Keratinocyte (primary cell): ENCODE measurements around the gene PALM3. TPM values are rescaled to one million over a fixed set of nuclear protein-coding genes. Genes with fewer than 3 reads are reported as not detected.

Experiments
- DNase-seq: peaks from one replicate; pipeline ENCODE4 v3.0.0-alpha.2; 2011; ENCODE audit warnings: low read depth, missing footprints, low spot score
- FAIRE-seq: peaks from 2 replicates; lab custom pipeline; 2011; peaks lifted over from hg19 to GRCh38; lab: Jason Lieb, UNC
- H2AFZ ChIP-seq: 2 replicates; pipeline ENCODE4 v1.6.0; 2012; ENCODE audit warnings: low read length, control low read depth, inconsistent platforms; ENCODE audit not compliant: control insufficient read depth
- H3K27ac ChIP-seq: 2 replicates; pipeline ENCODE4 v1.5.1; 2011; ENCODE audit warnings: low read length; ENCODE audit not compliant: control insufficient read depth, insufficient read depth
- H3K27me3 ChIP-seq: 3 replicates; pipeline ENCODE4 v1.6.0; 2011; ENCODE audit warnings: low read length; ENCODE audit not compliant: control insufficient read depth, insufficient read depth; ENCODE audit errors: extremely low read depth
- H3K36me3 ChIP-seq, 2 experiments: 2 replicates in 1 of 2; 3 replicates in 1 of 2; pipeline ENCODE4 v1.5.1; 2011; ENCODE audit warnings: low read length in 2 of 2, mild to moderate bottlenecking in 1 of 2; ENCODE audit not compliant: control insufficient read depth in 2 of 2, insufficient read depth in 2 of 2; ENCODE audit errors: extremely low read depth in 1 of 2
- H3K4me1 ChIP-seq: 3 replicates; pipeline ENCODE4 v1.5.1; 2011; ENCODE audit warnings: low read length; ENCODE audit not compliant: control insufficient read depth, insufficient read depth; ENCODE audit errors: extremely low read depth
- H3K4me2 ChIP-seq: 3 replicates; pipeline ENCODE4 v1.6.0; 2011; ENCODE audit warnings: low read depth, low read length; ENCODE audit not compliant: control insufficient read depth, insufficient read depth; ENCODE audit errors: extremely low read depth
- H3K4me3 ChIP-seq, 3 experiments: fragments of 200-600 bp in 1 of 3; sonication (generic) in 1 of 3; 2 replicates in 2 of 3; 3 replicates in 1 of 3; pipeline ENCODE4 v1.5.1; 2011 to 2016; ENCODE audit warnings: low read length in 3 of 3, mild to moderate bottlenecking in 3 of 3, control low read depth in 2 of 3, inconsistent platforms in 1 of 3, low read depth in 1 of 3, mixed read lengths in 1 of 3, mixed run types in 1 of 3, moderate library complexity in 1 of 3; ENCODE audit not compliant: control insufficient read depth in 2 of 3, insufficient read depth in 2 of 3; ENCODE audit errors: extremely low read depth in 1 of 3
- H3K79me2 ChIP-seq: 2 replicates; pipeline ENCODE4 v1.6.0; 2012; ENCODE audit warnings: low read length; ENCODE audit not compliant: control insufficient read depth, insufficient read depth
- H3K9ac ChIP-seq: 3 replicates; pipeline ENCODE4 v1.6.0; 2011; ENCODE audit warnings: low read length; ENCODE audit not compliant: control insufficient read depth, insufficient read depth; ENCODE audit errors: extremely low read depth
- H3K9me1 ChIP-seq: 3 replicates; pipeline ENCODE4 v1.6.0; 2011; ENCODE audit warnings: low read length; ENCODE audit not compliant: control insufficient read depth, insufficient read depth; ENCODE audit errors: extremely low read depth
- H3K9me3 ChIP-seq: 2 replicates; pipeline ENCODE4 v1.5.1; 2012; ENCODE audit warnings: low read depth, low read length; ENCODE audit not compliant: control insufficient read depth
- H4K20me1 ChIP-seq: 3 replicates; pipeline ENCODE4 v1.6.0; 2011; ENCODE audit warnings: low read length; ENCODE audit not compliant: control insufficient read depth, insufficient read depth; ENCODE audit errors: extremely low read depth
- EZH2 ChIP-seq: IDR thresholded peaks from one replicate; pipeline ENCODE4 v1.6.1; 2012; ENCODE audit warnings: inconsistent platforms, mild to moderate bottlenecking, low read length, moderate library complexity
- dilution Hi-C: fragments of 300-500 bp; cut with MboI; formaldehyde crosslinking; loops from one replicate; pipeline ENCODE4 v1.7.0; 2020; ENCODE audit warnings: low sequenced_read_pairs; ENCODE audit not compliant: extremely low pct_ligation_motif_present
- polyA plus RNA-seq, 5 experiments: library from polyadenylated mRNA; depleted of rRNA in 3 of 5; stranded (reverse) in 3 of 5; stranded (forward) in 1 of 5; unstranded in 1 of 5; fragments of >200 nt; gene quantifications; 1 replicate in 1 of 5; 2 replicates in 3 of 5; 3 replicates in 1 of 5; pipeline versions ENCODE4 v1.2.1 to v1.2.3, GENCODE V29; 2011 to 2012; ENCODE audit warnings: missing spikeins in 2 of 5, low read depth in 1 of 5, low replicate concordance in 1 of 5
- TF ChIP-seq, protein P1 (sequence below), 3 experiments: IDR thresholded peaks in 1 of 3; conservative IDR thresholded peaks in 1 of 3; optimal IDR thresholded peaks in 1 of 3; 2 replicates in 2 of 3; 3 replicates in 1 of 3; pipeline versions ENCODE3 to v1.5.1; 2011; ENCODE audit warnings: low read length in 3 of 3, mild to moderate bottlenecking in 3 of 3, moderate library complexity in 2 of 3, control low read depth in 1 of 3, inconsistent platforms in 1 of 3; ENCODE audit not compliant: insufficient read depth in 2 of 3; ENCODE audit errors: extremely low read depth in 1 of 3

Gene PALM3
- polyA plus RNA-seq, 1 donor (not counting 4 experiments of a cell fraction or from before 2014, with no cell fraction given), result not detected

DNA sequence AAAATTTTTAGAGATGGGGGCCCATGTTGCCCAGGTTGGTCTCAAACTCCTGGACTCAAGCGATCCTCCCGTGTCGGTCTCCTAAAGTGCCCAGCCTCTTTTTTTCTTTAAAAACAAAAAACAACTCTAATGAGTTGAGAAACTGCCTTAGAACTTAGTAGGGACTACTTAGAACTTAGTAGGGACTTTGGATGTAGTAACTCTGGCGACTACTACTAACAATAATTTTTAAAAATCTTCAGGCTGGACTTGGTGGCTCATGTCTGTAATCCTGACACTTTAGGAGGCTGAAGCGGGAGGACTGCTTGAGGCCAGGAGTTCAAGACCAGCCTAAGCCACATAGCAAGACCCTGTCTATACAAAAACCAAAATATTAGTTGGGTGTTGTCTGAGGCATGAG, 24.2 kb upstream of the PALM3 start:
- Histone ChIP-seq H3K9me1 (no peaks in the 10 kb centered on the region), H2AFZ (no peak overlapping the region), H4K20me1 (no peaks in the 10 kb centered on the region), H3K4me3 (no peak overlapping the region), H3K9me3 (no peaks in the 10 kb centered on the region), H3K9ac (no peak overlapping the region), H3K4me2 (no peak overlapping the region), H3K27me3 (no peaks in the 10 kb centered on the region), H3K79me2 (no peaks in the 10 kb centered on the region), H3K36me3 (peaks cover 4 to 5% of the 10 kb centered on the region in 2 experiments), H3K27ac (no peak overlapping the region), H3K4me1 (peaks cover 10% of the 10 kb centered on the region)
- FAIRE-seq (no peak), DNase-seq (no peak)
- TF ChIP-seq, protein P1, sequence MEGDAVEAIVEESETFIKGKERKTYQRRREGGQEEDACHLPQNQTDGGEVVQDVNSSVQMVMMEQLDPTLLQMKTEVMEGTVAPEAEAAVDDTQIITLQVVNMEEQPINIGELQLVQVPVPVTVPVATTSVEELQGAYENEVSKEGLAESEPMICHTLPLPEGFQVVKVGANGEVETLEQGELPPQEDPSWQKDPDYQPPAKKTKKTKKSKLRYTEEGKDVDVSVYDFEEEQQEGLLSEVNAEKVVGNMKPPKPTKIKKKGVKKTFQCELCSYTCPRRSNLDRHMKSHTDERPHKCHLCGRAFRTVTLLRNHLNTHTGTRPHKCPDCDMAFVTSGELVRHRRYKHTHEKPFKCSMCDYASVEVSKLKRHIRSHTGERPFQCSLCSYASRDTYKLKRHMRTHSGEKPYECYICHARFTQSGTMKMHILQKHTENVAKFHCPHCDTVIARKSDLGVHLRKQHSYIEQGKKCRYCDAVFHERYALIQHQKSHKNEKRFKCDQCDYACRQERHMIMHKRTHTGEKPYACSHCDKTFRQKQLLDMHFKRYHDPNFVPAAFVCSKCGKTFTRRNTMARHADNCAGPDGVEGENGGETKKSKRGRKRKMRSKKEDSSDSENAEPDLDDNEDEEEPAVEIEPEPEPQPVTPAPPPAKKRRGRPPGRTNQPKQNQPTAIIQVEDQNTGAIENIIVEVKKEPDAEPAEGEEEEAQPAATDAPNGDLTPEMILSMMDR (optimal IDR thresholded peaks at IDR 0.05 in 1 of 3, IDR thresholded peaks at IDR 0.05 in 1 of 3, conservative IDR thresholded peaks at IDR 0.05 in 1 of 3; ENCODE audit: extremely low read depth in 1 of 3, insufficient read depth in 2 of 3, low read length in 3 of 3), result no peak
- TF ChIP-seq EZH2, result no peak
- dilution Hi-C loops, result no loop called here

DNA sequence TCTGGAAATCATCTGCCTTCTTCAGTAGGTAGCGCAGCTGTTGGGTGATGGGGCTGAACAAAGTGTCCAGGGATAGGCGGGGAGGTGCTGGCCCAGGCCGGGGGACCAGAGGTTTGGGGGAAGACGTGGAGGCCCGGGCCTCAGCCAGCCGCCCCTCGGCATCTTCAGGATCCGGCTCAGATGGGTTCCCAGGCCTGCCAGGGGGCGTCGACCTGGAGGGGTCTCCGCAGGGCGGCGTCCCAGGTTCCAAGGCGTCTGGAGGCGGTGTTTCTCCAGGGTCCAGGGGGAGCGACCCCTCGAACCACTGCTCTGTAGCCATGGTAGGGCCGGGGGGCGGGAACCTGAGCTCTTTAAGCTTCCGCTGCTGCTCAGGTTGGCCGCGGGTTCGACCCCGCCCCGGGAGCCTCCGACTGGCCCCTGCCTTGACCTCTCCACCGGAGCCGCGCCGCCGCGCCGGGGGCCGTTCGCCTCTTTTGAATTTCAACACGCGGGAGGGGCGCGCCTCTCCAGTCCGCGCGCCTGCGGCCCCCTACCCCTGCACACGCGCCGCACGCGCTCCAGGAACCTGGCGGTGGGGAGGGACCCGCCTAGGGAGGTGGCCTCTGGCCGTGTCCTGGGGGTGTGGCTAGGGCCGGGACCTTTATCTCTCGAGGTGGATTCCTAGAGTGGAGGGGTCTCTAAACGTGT, 23.6 kb upstream of the PALM3 start, which contains the start of gene C19orf67:
Gene C19orf67 (minus strand): TSS at position 475 of the 687 bp plus-strand sequence. CDS start 156 bp downstream, at position 319.
- DNase-seq (no peak), FAIRE-seq (no peak)
- Histone ChIP-seq H3K4me3 (no peak within 1 kb of the TSS), H3K27me3 (no peaks in the 10 kb centered on the region), H3K4me1 (peaks cover 11% of the 10 kb centered on the region), H3K9ac (no peak within 1 kb of the TSS), H3K9me3 (no peaks in the 10 kb centered on the region), H4K20me1 (no peaks in the 10 kb centered on the region), H3K9me1 (no peaks in the 10 kb centered on the region), H3K27ac (no peak within 1 kb of the TSS), H3K79me2 (no peaks in the 10 kb centered on the region), H3K4me2 (no peak within 1 kb of the TSS), H3K36me3 (peaks cover 4 to 5% of the 10 kb centered on the region in 2 experiments), H2AFZ (no peak within 1 kb of the TSS)
- no peak for TF ChIP-seq EZH2
- TF ChIP-seq, protein P1 (optimal IDR thresholded peaks at IDR 0.05 in 1 of 3, IDR thresholded peaks at IDR 0.05 in 1 of 3, conservative IDR thresholded peaks at IDR 0.05 in 1 of 3; ENCODE audit: extremely low read depth in 1 of 3, insufficient read depth in 2 of 3, low read length in 3 of 3), result no peak
- dilution Hi-C loops, result no loop called here
